Activated naive CD4-positive, alpha-beta T cell treated with anti-CD3 and anti-CD28 coated beads, Interleukin-2, amount 50 U/mL, for 24 hours (primary cell): ENCODE results near the gene COQ4.
"Not testable (repeated sequence)": the region's sequence is repeated elsewhere in the genome, so short reads cannot be mapped to it uniquely, and the experiment has no call there.

ENCODE experiments used
- H3K27ac Mint-ChIP-seq: one replicate; pipeline ENCODE4 v1.8.0; 2021; ENCODE audit warnings: mild to moderate bottlenecking, mixed read lengths
- H3K27me3 Mint-ChIP-seq: one replicate; pipeline ENCODE4 v1.8.0; 2021; ENCODE audit warnings: mixed read lengths
- H3K36me3 Mint-ChIP-seq: one replicate; pipeline ENCODE4 v1.8.0; 2021; ENCODE audit warnings: mixed read lengths
- H3K4me1 Mint-ChIP-seq: one replicate; pipeline ENCODE4 v1.8.0; 2021; ENCODE audit warnings: mixed read lengths
- H3K4me3 Mint-ChIP-seq: one replicate; pipeline ENCODE4 v1.8.0; 2021; ENCODE audit warnings: mild to moderate bottlenecking, mixed read lengths
- H3K9me3 Mint-ChIP-seq: one replicate; pipeline ENCODE4 v1.8.0; 2021; ENCODE audit warnings: mixed read lengths

COQ4 gene

GRCh38 chr9:128322404-128323211 is at the start of gene COQ4, which contains the start of gene TRUB2:
COQ4 (plus strand) TSS chr9:128322839; CDS start chr9:128322859, 20 bp downstream.
TRUB2 (minus strand) TSS chr9:128322447; CDS start chr9:128322408, 39 bp downstream.
- Mint-ChIP-seq H3K27me3 (no peaks in the 10 kb centered on the region), H3K27ac (peak within 1 kb of the TSS; percentile 99), H3K9me3 (no peaks in the 10 kb centered on the region), H3K4me1 (peaks cover 5% of the 10 kb centered on the region), H3K36me3 (peaks cover 2% of the 10 kb centered on the region), H3K4me3 (peak within 1 kb of the TSS; percentile 98)

DNA sequence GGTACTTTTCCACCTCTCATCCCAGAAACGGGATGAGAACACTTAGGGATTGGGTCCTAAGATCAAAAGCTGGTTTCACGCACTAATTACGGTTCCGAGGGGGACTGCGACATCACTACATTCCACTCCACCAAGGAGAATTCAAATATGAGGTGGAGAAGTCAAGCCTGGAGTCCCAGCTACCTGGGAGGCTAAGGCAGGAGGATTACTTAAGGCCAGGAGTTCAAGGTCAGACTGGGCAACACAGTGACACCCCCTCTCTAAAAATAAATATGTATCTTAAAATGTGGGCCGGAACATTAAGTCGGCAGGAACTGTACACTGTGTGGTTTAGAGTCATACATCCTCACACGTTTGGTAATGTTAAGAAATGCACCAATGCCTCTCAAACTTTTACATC is 48.4 kb upstream of the COQ4 start:
- Mint-ChIP-seq H3K27ac (no peak overlapping the region), H3K4me3 (peak overlapping the region; percentile 95), H3K27me3 (no peaks in the 10 kb centered on the region), H3K4me1 (peaks cover 32% of the 10 kb centered on the region), H3K9me3 (no peaks in the 10 kb centered on the region), H3K36me3 (peaks cover 6% of the 10 kb centered on the region)

GRCh38 chr9:128275198-128276007 is 47.2 kb upstream of the COQ4 start, which contains the start of gene GOLGA2:
GOLGA2 (minus strand) TSS chr9:128276007; CDS start chr9:128275976, 31 bp downstream.
- Mint-ChIP-seq H3K4me1 (peaks cover 37% of the 10 kb centered on the region), H3K4me3 (peak within 1 kb of the TSS; percentile 95), H3K27me3 (no peaks in the 10 kb centered on the region), H3K27ac (peak within 1 kb of the TSS; percentile 94), H3K9me3 (no peaks in the 10 kb centered on the region), H3K36me3 (peaks cover 6% of the 10 kb centered on the region)

- Mint-ChIP-seq H3K4me1 (peaks cover 37% of the 10 kb centered on the region), H3K4me3 (peak within 1 kb of the TSS; percentile 95), H3K9me3 (no peaks in the 10 kb centered on the region), H3K27ac (peak within 1 kb of the TSS; percentile 94), H3K36me3 (peaks cover 6% of the 10 kb centered on the region), H3K27me3 (no peaks in the 10 kb centered on the region)
Observed at GRCh38 chr9:128276008-128276573, 46.5 kb upstream of the COQ4 start, which contains the start of gene SWI5. SWI5 (plus strand) TSS chr9:128276276.

DNA sequence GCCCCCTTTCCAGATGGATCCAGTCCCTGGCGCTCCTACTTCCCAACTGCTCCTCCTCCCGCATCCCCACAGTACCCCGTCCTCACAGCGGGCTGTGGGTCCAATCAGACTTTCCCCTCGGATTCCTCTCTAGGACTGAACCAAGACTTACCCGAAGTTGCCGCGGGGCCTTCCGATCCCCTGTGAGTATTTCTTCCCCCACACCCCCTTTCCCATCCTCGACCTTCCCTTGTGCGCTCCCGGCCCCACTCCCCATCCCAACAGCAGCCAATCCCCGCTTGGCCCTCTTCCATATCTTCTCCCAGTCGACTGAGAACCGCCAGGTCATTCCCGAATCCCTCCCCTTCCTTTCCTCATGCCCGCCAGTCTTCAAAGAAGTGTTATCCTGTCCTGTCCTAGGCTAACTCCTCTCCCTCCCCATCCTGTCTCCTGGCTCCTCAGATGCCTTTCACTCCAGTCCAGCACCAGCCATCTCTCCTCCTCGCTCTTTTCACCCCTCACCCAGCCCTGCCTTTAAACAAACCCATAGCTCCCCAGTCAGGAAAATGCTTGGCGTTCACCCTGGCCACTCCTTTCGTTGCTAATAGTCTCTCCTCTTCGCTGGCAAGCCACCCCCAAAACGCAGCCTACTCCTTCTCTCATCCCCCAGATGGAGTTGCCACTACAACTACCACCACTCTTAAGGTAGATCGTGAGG is 45.9 kb upstream of the COQ4 start:
- H3K9me3 Mint-ChIP-seq: no peaks in the 10 kb centered on the region
- H3K27me3 Mint-ChIP-seq: no peaks in the 10 kb centered on the region
- peak overlapping the region; percentile 95 for H3K4me3 Mint-ChIP-seq
- peaks cover 37% of the 10 kb centered on the region for H3K4me1 Mint-ChIP-seq
- peak overlapping the region; percentile 94 for H3K27ac Mint-ChIP-seq
- peaks cover 4% of the 10 kb centered on the region for H3K36me3 Mint-ChIP-seq

DNA sequence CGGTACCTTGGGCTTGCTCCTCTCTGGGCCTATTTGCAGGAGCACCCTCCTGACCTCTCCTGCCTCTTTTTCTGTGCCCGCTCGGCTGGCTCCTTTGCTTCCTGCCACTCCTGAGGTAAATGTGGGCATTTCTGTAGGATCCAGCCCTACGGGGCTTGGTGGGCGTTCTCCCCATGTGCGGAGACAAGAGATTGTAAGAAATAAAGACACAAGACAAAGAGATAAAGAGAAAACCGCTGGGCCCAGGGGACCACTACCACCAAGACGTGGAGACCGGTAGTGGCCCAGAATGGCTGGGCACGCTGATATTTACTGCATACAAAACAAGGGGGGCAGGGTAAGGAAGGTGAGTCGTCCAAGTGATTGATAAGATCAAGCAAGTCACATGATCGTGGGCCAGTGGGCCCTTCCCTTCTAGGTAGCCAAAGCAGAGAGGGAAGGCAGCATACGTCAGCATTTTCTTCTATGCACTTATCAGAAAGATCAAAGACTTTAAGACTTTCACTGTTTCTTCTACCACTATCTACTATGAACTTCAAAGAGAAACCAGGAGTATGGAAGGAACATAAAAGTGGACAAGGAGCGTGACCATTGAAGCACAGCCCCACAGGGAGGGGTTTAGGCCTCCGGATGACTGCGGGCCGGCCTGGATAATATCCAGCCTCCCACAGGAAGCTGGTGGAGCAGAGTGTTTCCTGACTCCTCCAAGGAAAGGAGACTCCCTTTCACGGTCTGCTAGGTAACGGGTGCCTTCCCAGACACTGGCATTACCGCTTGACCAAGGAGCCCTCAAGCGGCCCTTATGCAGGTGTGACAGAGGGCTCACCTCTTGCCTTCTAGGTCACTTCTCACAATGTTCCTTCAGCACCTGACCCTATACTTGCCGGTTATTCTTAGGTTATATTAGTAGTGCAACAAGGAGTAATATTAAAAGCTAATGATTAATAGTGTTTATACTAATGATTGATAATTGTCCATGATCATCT is 43.3 kb upstream of the COQ4 start:
- not testable (repeated sequence) for H3K27me3 Mint-ChIP-seq, H3K36me3 Mint-ChIP-seq, H3K4me3 Mint-ChIP-seq, H3K27ac Mint-ChIP-seq, H3K9me3 Mint-ChIP-seq
- peaks cover 27% of the 10 kb centered on the region for H3K4me1 Mint-ChIP-seq

- no peaks in the 10 kb centered on the region for H3K9me3 Mint-ChIP-seq
- peaks cover 4% of the 10 kb centered on the region for H3K36me3 Mint-ChIP-seq
- no peak overlapping the region for H3K4me3 Mint-ChIP-seq
- H3K4me1 Mint-ChIP-seq: peaks cover 21% of the 10 kb centered on the region
- no peak overlapping the region for H3K27ac Mint-ChIP-seq
- H3K27me3 Mint-ChIP-seq: no peaks in the 10 kb centered on the region
Observed at GRCh38 chr9:128280084-128280622, 42.5 kb upstream of the COQ4 start.

- no peaks in the 10 kb centered on the region for H3K9me3 Mint-ChIP-seq
- H3K27ac Mint-ChIP-seq: no peak overlapping the region
- H3K4me3 Mint-ChIP-seq: no peak overlapping the region
- H3K36me3 Mint-ChIP-seq: peaks cover 7% of the 10 kb centered on the region
- peaks cover 8% of the 10 kb centered on the region for H3K4me1 Mint-ChIP-seq
- H3K27me3 Mint-ChIP-seq: no peaks in the 10 kb centered on the region
Observed at GRCh38 chr9:128282500-128282899, 40.1 kb upstream of the COQ4 start.

- Mint-ChIP-seq H3K27me3 (no peaks in the 10 kb centered on the region), H3K9me3 (no peaks in the 10 kb centered on the region), H3K36me3 (peaks cover 7% of the 10 kb centered on the region), H3K4me3 (no peak overlapping the region), H3K27ac (no peak overlapping the region), H3K4me1 (peaks cover under 1% of the 10 kb centered on the region)
Observed at GRCh38 chr9:128285033-128285784, 37.4 kb upstream of the COQ4 start.

DNA sequence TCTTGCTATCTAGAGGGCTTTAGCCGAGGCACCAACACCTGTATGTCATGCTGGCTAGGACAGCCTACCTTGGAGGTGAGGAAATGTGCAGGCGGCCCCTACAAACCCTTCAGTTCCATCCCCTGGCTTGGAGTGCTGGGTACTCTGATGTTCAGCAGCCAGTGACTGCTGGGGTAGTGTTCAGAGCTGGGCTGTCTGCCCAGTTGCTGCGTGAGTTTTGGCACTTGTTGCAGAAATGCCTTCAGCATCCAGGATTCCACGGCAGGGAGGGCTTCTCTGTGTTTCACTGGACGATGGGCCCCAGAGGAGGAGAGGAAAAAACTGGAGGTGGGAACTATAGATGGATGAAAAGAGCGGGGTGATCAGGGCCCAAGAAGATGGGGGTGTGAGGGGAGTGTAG is 36.2 kb upstream of the COQ4 start:
- Mint-ChIP-seq H3K4me1 (no peaks in the 10 kb centered on the region), H3K27me3 (no peaks in the 10 kb centered on the region), H3K9me3 (no peaks in the 10 kb centered on the region), H3K36me3 (peaks cover 5% of the 10 kb centered on the region), H3K27ac (no peak overlapping the region), H3K4me3 (no peak overlapping the region)

DNA sequence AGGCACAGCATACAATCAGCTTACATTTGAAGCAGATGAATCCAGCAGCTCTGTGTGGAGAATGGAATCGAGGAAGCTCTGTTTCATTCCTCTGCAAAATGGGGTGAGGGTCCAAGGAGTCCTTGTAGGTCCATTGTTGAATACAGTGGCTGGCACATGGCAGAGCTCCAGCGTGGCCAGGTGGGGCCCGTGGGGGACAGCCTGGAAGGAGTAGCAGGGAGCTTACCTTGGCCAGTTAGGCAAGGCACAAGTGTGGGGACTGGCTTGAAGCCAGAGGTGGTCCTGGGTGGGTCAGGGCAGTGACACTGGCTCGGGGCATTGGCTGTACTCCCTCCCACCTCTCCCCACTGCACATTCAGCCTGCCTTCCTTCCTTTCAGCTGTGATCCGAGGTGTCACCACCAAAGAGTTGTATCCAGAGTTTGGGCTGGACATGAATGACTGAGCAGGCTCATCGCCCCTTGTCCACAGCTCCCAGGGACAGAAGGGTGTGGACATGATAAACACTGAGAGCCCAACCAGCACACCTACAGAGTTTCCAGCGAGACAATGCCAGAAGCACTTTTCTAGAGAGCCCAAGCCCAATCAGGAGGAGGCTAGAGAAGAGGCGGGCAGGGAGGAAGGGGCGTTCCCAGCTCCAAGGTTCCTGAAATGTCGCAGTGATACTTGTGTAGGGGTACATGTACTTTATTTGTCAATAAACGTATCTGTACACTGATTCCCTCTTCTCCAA is 34.2 kb upstream of the COQ4 start:
- Mint-ChIP-seq H3K36me3 (peaks cover 5% of the 10 kb centered on the region), H3K27me3 (no peaks in the 10 kb centered on the region), H3K4me1 (no peaks in the 10 kb centered on the region), H3K4me3 (no peak overlapping the region), H3K27ac (no peak overlapping the region), H3K9me3 (no peaks in the 10 kb centered on the region)

GRCh38 chr9:128292009-128292408 is 30.6 kb upstream of the COQ4 start:
- Mint-ChIP-seq H3K4me1 (no peaks in the 10 kb centered on the region), H3K27ac (no peak overlapping the region), H3K27me3 (no peaks in the 10 kb centered on the region), H3K36me3 (no peaks in the 10 kb centered on the region), H3K9me3 (no peaks in the 10 kb centered on the region), H3K4me3 (no peak overlapping the region)

DNA sequence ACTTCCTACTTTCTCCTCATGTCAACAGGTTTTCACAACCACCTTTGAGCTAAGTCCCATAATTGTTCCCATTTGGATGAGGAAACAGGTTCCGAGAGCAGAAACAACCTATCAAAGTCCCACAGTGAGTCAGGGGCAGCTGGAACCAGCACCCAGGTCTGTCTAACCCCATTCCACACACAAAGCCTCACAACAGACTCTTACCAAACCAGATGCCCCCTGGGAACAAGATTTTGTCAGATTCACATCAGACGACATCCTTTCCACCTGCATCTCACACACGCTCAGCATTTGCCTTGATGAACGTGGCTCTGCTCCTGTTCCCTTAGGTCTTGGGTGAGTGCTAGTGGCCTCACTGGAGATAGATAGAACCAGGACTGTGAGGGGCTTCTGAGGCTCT is 29.5 kb upstream of the COQ4 start:
- no peaks in the 10 kb centered on the region for H3K36me3 Mint-ChIP-seq
- H3K27ac Mint-ChIP-seq: no peak overlapping the region
- H3K9me3 Mint-ChIP-seq: no peaks in the 10 kb centered on the region
- no peaks in the 10 kb centered on the region for H3K27me3 Mint-ChIP-seq
- no peaks in the 10 kb centered on the region for H3K4me1 Mint-ChIP-seq
- H3K4me3 Mint-ChIP-seq: no peak overlapping the region
